K562 (cell line): Measurements from ENCODE around the gene TMEM267. TPM values are rescaled to one million over a fixed set of nuclear protein-coding genes. Genes with fewer than 3 reads are reported as not detected.

Experiments
- ADNP ChIP-seq: fragments of 200-800 bp; sonication (Bioruptor generic); IDR thresholded peaks from 2 replicates; pipeline ENCODE4 v1.6.1; 2016; ENCODE audit warnings: missing genetic modification characterization, missing compliant biosample characterization
- CBX1 ChIP-seq: sonication (generic); IDR thresholded peaks from 2 replicates; pipeline ENCODE4 v1.6.1; 2016; ENCODE audit warnings: antibody characterized with exemption, low read depth, mild to moderate bottlenecking
- COPS2 ChIP-seq: fragments of 450-650 bp; conservative IDR thresholded peaks from 2 replicates; pipeline ENCODE4 v1.6.1; 2016; ENCODE audit warnings: mild to moderate bottlenecking, moderate library complexity
- FUS ChIP-seq: fragments of 200-400 bp; formaldehyde crosslinking; optimal IDR thresholded peaks from 2 replicates; pipeline ENCODE3; 2017; ENCODE audit warnings: low read depth, low read length
- HDGF ChIP-seq: fragments of 450-650 bp; IDR thresholded peaks from 2 replicates; pipeline ENCODE4 v1.6.1; 2016
- KHSRP ChIP-seq: fragments of 450-650 bp; IDR thresholded peaks from 2 replicates; pipeline ENCODE4 v1.6.1; 2017
- KLF16 ChIP-seq: IDR thresholded peaks from 2 replicates; pipeline ENCODE4 v1.6.1; 2016; ENCODE audit warnings: antibody characterized with exemption
- POLR2G ChIP-seq: fragments of 200-400 bp; formaldehyde crosslinking; IDR thresholded peaks from 2 replicates; pipeline ENCODE4 v1.6.1; 2017; ENCODE audit warnings: low read depth, mild to moderate bottlenecking, antibody characterized with exemption, low read length, moderate library complexity
- RHOXF2B ChIP-seq: fragments of 250-450 bp; sonication (Bioruptor Pico); conservative IDR thresholded peaks from 2 replicates; pipeline ENCODE4 v1.5.1; 2021
- ZBTB11 ChIP-seq, 3 experiments: fragments of 200-800 bp in 1 of 3; fragments of 250-450 bp in 1 of 3; fragments of 450-650 bp in 1 of 3; sonication (Bioruptor Pico) in 1 of 3; sonication (Bioruptor generic) in 1 of 3; formaldehyde crosslinking in 1 of 3; IDR thresholded peaks; 2 replicates each; pipeline versions ENCODE4 v1.6.1 to v1.8.0; 2016 to 2022; ENCODE audit warnings: mild to moderate bottlenecking in 2 of 3, missing genetic modification characterization in 2 of 3, missing compliant biosample characterization in 1 of 3, moderate library complexity in 1 of 3
- ZBTB26 ChIP-seq: fragments of 450-650 bp; formaldehyde crosslinking; IDR thresholded peaks from 2 replicates; pipeline ENCODE4 v1.4.0; 2022; ENCODE audit warnings: missing genetic modification characterization
- ZBTB40 ChIP-seq, 2 experiments: fragments of 450-650 bp in 1 of 2; sonication (generic) in 1 of 2; formaldehyde crosslinking in 1 of 2; IDR thresholded peaks; 2 replicates each; pipeline versions ENCODE4 v1.7.1 to v1.9.0; 2016 to 2022; ENCODE audit warnings: inconsistent platforms in 1 of 2, mild to moderate bottlenecking in 1 of 2, missing genetic modification reagents in 1 of 2
- ZNF24 ChIP-seq: fragments of 450-650 bp; IDR thresholded peaks from 2 replicates; pipeline ENCODE4 v1.6.1; 2016
- ZNF431 ChIP-seq: sonication (generic); formaldehyde crosslinking; IDR thresholded peaks from 2 replicates; pipeline ENCODE4 v1.8.0; 2022; ENCODE audit warnings: mild to moderate bottlenecking, missing genetic modification reagents
- polyA plus RNA-seq, 8 experiments: library from polyadenylated mRNA; depleted of rRNA in 4 of 8; stranded (reverse) in 5 of 8; unstranded in 3 of 8; fragments of >200 nt; fragmentation: Nextera tagmentation in 2 of 8; fragmentation: Illumina TruSeq in 1 of 8; extraction: Ambion mirVana in 2 of 8; extraction: Trizol in 1 of 8; gene quantifications; 2 replicates each; pipeline versions ENCODE4 v1.2.1 to v1.2.3, GENCODE V29; 2011 to 2014; ENCODE audit warnings: inconsistent platforms in 1 of 8, missing spikeins in 1 of 8
- total RNA-seq, 7 experiments: library from RNA; depleted of rRNA in 6 of 7; stranded (reverse); fragments of >200 nt in 6 of 7; fragmentation: Illumina TruSeq in 2 of 7; extraction: Trizol in 2 of 7; gene quantifications; 2 replicates each; pipeline versions ENCODE4 v1.2.1 to v1.2.3, GENCODE V29; 2011 to 2021; ENCODE audit warnings: low replicate concordance in 1 of 7

The TMEM267 gene
- total and polyA plus RNA-seq, 9 of the 15 experiments (the other 6 are each of a cell fraction or from before 2014, with no cell fraction given), result 8.1 to 61.1 (median 17.8) TPM

- TF ChIP-seq POLR2G, result peak; percentile 92
- peak; percentile 58; the same call in 1 of the 2 replicates for TF ChIP-seq CBX1
- no peak for TF ChIP-seq ADNP
- TF ChIP-seq ZBTB26 (CRISPR knock-in tag), result no peak
- peak; percentile 92 for TF ChIP-seq KLF16
- TF ChIP-seq RHOXF2B (CRISPR knock-in tag), result no peak; the same call in 1 of the 2 replicates
- TF ChIP-seq ZBTB40 (IDR thresholded peaks at IDR 0.05), result peak; percentile 98
- no peak for TF ChIP-seq ZBTB40 (CRISPR knock-in tag; IDR thresholded peaks at IDR 0.05)
- no peak for TF ChIP-seq FUS
- no peak for TF ChIP-seq KHSRP
- no peak for TF ChIP-seq HDGF
- peak; percentile 38; the same call in 1 of the 2 replicates for TF ChIP-seq ZNF431 (CRISPR knock-in tag)
- TF ChIP-seq COPS2, result no peak
- peak; percentile 49; the same call in 1 of the 2 replicates for TF ChIP-seq ZNF24
- peak in 1 of 3 experiments; percentile 88; a peak in 2 of 6 replicates for TF ChIP-seq ZBTB11 (CRISPR knock-in tag; IDR thresholded peaks at IDR 0.05)
These were observed 31.4 kb upstream of the TMEM267 start, which contains the start of gene C5orf34 (continued) for GRCh38 chr5:43514816-43515677.
